ENCODE measurements around the gene SLC2A5.

DNA sequence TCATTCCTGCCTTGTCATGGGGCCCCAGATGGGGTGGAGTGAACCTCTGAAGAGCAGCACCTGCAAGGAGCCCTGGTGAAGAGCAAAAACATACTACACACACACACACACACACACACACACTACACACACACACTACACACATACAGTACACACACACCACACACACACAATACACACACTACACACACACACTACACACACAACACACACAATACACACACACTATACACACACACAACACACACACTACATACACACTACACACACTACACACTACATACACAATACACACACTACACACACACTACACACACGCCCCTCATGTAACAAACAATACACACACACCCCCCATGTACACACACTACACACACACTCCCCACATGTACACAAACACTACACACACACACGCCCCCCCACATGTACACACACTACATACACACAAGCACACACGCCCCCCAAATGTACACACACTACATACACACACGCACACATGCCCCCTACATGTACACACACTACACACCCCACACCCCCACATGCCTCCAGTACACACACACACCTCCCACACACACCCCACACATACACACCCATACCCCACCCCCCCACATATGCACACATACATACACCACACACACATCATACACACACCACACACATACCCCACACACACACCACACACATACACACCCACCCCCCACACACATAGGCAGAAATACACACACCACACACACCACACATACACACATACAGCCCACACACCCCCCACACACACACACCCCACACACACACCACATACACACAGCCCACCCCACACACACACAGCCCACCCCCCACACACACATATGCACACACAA is 9.3 kb downstream of the SLC2A5 start:
- no peak for TF ChIP-seq EZH2 (IDR thresholded peaks at IDR 0.05; ENCODE audit: borderline replicate concordance, low read depth, low read length, severe bottlenecking)
- TF ChIP-seq, protein P1, sequence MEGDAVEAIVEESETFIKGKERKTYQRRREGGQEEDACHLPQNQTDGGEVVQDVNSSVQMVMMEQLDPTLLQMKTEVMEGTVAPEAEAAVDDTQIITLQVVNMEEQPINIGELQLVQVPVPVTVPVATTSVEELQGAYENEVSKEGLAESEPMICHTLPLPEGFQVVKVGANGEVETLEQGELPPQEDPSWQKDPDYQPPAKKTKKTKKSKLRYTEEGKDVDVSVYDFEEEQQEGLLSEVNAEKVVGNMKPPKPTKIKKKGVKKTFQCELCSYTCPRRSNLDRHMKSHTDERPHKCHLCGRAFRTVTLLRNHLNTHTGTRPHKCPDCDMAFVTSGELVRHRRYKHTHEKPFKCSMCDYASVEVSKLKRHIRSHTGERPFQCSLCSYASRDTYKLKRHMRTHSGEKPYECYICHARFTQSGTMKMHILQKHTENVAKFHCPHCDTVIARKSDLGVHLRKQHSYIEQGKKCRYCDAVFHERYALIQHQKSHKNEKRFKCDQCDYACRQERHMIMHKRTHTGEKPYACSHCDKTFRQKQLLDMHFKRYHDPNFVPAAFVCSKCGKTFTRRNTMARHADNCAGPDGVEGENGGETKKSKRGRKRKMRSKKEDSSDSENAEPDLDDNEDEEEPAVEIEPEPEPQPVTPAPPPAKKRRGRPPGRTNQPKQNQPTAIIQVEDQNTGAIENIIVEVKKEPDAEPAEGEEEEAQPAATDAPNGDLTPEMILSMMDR (IDR thresholded peaks at IDR 0.05; ENCODE audit: borderline replicate concordance, extremely low read depth, low read length, poor library complexity, severe bottlenecking) = no peak
